Stimulated activated naive CD4-positive, alpha-beta T cell treated with Interleukin-2 at 50 U/mL for 16 hours (primary cell): Measurements from ENCODE around the gene KIF3C.
"Not testable (repeated sequence)": the region's sequence is repeated elsewhere in the genome, so short reads cannot be mapped to it uniquely, and the experiment has no call there.

Experiments used
- DNase-seq: peaks from one replicate; lab custom pipeline; 2025; lab: John Stamatoyannopoulos, UW

Gene KIF3C

DNA sequence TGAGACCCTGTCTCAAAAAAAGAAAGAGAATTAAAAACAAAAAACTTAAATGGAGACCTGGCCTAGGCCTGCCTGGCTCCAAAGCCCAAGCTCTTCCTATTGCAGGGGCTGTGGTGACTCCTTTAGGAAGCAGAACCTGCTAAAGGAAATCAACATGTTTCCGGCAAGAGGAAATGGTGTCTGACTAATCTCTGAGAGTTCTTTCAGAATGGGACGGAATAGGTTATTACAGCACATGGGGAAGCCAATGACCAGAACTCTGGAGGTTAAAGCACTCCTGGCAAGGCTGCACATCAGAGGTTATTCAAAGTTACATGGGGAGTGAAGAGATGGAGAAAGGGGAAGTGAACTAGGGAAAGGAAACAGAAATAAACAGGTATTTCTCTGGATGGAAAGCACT is 21.4 kb downstream of the KIF3C start:
- no peak for DNase-seq

DNA sequence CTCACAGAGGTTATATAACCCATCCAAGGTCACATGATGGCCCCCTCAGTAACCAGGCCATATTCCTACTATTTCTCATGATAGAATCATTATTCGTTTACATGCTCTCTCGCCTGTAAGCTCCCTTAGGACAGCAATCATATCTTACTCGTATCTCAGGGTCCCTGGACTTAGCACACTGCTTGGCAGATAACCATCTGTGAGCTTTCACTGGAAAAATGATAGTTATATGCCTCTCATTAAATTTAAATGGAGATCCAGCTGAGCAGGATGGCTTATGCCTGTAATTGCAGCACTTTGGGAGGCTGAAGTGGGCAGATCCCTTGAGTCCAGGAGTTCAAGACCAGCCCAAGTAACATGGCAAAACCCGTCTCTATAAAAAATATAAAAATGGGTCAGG is 21.9 kb downstream of the KIF3C start:
- DNase-seq: no peak

DNA sequence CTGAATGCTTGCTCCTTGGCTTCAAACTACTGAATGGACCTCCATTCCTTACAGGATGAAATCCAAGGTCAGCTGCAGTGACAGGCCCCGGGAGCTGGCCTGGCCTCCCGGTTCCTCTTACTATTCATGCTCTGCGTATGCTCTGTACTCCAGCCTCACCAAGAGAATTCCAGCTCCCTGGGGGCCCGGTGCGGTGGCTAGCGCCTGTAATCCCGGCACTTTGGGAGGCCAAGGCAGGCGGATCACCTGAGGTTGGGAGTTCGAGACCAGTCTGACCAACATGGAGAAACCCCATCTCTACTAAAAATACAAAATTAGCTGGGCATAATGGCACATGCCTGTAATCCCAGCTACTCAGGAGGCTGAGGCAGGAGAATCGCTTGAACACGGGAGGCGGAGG is 23.7 kb downstream of the KIF3C start:
- not testable (repeated sequence) for DNase-seq

DNA sequence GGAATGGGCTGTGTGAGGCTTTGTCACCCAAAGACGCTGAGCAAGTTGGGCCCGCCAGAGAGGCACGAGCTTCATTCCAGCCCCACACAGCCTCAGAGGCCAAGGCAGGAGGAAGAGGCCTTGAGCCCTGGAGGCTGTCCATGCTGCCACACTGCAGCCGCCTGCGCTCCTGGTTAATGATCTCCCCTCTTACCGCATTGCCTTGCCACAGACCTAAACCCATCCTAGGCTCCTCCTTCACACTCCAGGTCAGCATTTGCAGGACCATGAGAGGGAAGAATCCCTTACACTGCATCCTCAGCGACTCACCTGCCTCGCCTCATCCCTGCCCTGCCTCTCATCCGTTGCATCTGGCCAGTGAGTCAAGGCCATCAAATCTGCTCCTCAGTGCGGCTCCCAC is 24.6 kb downstream of the KIF3C start:
- DNase-seq: no peak

- DNase-seq: no peak
Measured at GRCh38 chr2:25955869-25956535, 26.3 kb downstream of the KIF3C start.

GRCh38 chr2:25955036-25955435 is 27.3 kb downstream of the KIF3C start:
- DNase-seq: no peak

- DNase-seq: no peak
Measured at GRCh38 chr2:25954199-25954752, 28.0 kb downstream of the KIF3C start.

DNA sequence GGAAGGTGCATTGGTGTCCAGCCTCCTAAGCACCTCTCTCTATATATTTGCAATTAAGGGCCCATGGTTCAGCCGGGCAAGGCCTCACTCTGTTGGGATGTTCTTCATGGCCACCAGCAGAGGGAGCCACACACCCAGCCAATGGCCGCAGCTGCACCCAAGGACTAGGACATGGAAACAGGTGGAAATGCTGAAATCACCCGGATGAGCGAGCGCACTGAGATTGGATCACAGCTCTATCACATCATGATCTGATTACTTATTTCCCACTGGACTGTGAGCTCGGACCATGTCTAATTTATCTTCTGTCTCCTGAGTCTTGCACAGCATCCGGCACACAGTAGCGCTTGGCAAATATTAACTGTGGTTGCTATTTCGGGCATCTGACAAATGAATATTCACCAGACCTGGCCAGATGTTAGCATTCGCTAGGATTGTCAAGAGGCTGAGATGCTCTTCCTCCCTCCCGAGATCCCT is 31.2 kb downstream of the KIF3C start:
- peak; percentile 68 for DNase-seq

GRCh38 chr2:25948437-25948836 is 33.9 kb downstream of the KIF3C start:
- no peak for DNase-seq

DNA sequence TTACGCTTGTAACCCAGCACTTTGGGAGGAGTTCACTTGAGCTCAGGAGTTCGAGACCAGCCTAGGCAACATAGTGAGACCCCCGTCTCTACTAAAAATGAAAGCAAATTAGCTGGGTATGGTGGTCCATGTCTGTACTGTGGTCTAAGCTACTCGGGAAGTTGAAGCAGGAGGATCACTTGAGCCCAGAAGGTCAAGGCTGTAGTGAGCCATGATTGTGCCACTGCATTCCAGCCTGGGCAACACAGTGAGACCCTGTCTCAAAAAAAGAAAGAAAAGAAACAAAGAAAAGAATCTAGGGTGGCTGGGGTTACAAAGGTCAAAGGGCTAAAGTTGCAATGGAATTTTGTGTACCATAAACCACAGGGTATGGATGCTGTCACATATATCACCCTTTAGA is 41.3 kb downstream of the KIF3C start:
- DNase-seq: no peak

DNA sequence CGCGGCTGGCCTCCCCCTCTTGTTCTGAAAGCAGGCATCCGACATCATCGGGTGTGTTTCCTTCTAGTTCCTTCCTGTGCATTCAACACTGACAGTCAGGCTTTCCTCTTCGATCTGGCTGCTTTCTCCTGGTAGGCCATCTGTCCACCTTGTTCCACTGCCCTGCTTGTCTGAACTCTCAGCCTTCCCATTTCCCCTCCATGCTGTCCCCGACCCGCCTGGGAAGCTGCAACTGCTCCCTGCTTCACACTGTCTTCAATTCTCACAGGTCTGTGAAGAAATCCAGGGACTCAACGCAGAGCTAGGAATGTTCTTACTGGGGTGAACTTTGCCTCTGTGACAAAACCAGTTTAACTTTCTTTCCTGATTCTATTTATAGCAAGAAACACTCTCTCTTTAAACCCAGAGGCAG is 43.0 kb downstream of the KIF3C start:
- no peak for DNase-seq

- DNase-seq: no peak
Measured at GRCh38 chr2:25938345-25938744, 44.0 kb downstream of the KIF3C start.

DNA sequence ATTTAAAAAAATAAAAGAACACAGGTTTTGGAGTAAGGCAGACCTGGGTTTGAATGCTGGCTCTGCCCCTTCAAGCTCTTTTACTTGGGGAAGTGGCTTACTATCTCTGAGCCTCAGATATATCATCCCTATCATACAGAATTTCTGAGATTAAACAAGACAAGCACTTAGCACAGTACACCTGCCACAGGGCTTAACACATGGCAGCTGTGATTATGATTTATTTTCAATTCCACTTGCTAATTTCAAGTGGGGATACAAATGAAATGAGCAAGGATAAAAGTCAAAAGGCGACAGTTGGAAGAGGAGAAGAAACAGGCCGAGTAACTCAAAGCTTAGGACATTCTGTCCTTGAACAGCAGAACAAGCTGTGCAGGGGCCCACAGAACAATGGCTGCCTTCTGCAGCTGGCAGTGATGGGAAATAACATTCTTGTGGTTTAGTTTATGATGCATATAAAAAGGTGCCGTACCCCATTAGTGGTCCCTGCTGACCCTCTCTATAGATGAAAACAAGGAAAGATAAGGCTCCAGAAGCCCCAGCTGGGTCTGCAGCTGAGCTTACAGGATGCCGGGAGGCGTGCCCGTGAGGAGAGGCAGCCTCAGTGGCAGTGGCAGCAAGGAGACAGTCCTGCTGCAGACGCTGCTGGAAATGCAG is 45.3 kb downstream of the KIF3C start:
- no peak for DNase-seq

DNA sequence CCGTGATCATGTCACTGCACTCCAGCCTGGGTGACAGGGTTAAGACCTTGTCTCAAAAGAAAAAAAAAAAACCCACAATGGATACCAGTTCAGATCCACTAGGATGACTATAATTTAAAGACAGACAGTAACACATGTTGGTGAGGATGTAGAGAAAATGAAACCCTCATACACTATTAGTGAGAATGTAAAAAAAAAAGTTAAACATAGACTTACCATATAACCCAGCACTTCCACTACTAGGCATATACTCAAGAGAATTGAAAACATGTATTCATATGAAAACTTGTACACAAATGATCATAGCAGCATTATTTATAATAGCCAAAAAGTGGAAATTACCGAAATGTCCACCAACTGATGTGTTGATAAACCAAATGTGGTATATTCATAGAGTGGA is 48.7 kb downstream of the KIF3C start:
- DNase-seq: no peak

GRCh38 chr2:25929789-25930473 is 52.4 kb downstream of the KIF3C start:
- DNase-seq: no peak

DNA sequence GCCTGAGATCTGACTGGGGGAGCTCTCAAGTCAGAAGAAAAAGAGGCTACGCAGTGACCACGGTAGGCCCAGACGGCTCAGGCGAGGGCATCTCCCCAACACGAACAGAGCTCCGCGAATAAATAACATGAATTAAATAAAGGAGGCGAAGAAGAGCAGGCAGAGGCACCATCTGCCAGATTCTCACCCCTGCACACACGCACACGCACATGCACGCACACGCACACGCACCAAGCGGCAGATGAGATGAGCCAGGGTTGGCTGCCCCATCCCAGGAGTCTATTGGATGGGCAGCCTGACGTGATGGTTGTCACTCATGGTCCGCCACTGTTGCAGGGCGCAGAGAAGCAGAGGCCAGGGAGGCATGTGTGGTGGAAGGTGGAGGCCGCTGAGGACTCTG is 53.6 kb downstream of the KIF3C start:
- DNase-seq: no peak

GRCh38 chr2:25926984-25927756 is 55.1 kb downstream of the KIF3C start:
- no peak for DNase-seq

GRCh38 chr2:25922501-25922900 is 59.8 kb downstream of the KIF3C start:
- no peak for DNase-seq

DNA sequence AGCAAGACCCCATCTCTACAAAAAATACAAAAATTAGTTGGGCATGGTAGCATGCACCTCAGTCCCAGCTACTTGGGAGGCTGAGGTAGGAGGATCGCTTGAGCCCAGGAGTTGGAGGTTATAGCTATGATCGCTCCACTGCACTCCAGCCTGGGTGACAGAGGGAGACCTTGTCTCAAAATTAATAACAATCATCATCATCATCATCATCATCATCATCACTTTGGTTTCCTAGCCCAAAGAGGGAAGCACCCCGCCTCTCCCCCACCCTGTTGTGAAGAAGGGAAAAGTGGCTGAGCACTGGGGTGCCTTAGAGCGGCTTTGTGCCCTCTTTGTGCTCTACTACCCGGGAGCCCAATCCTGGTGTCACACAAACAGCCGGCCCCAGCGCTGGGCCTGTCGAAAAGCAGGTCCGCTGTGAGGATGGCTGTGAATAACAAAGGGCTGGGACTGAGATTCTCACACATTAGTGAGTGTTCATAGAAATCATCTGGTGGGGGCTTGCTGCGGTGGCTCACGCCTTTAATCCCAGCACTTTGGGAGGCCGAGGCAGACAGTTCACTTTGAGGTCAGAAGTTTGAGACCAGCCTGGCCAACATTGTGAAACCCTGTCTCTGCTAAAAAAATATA is 61.4 kb downstream of the KIF3C start:
- DNase-seq: no peak

- no peak for DNase-seq
Measured at GRCh38 chr2:25920336-25920735, 62.0 kb downstream of the KIF3C start.

- DNase-seq: no peak
Measured at GRCh38 chr2:25917832-25918231, 64.5 kb downstream of the KIF3C start.

DNA sequence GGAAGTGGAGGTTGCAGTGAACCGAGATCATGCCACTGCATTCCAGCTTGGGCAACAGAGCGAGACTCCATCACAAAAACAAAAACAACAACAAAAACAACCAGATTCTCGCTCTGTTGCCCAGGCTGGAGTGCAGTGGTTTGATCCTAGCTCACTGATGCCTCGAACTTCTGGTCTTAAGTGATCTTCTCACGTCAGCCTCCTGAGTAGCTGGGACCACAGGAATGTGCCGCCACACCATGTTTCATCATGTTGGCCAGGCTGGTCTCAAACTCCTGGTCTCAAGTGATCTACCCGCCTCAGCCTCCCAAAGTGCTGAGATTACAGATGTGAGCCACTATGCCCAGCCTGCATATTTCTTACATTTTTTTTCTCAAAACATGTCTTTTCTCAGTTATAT is 64.9 kb downstream of the KIF3C start:
- not testable (repeated sequence) for DNase-seq
